Psoas muscle (tissue), 8 donors: ENCODE results near the gene SBF2. TPM values are rescaled to one million over a fixed set of nuclear protein-coding genes. Genes with fewer than 3 reads are reported as not detected.
A peak's percentile ranks its signal among the peaks of the same experiment; 100 is the strongest.

Experiments used
- ATAC-seq, 4 donors: fragments of 200-7000 bp; cut with Tn5 transposase; one replicate each; pipeline ENCODE4 v1.9.1; 2020; ENCODE audit warnings: moderate library complexity in 3 of 4, mild to moderate bottlenecking in 2 of 4
- DNase-seq, 2 donors: peaks; one replicate each; pipeline ENCODE4 v3.0.0-alpha.2; 2020
- H3K27ac ChIP-seq: fragments of 200-600 bp; one replicate; pipeline ENCODE4 v1.8.0; 2022
- H3K27me3 ChIP-seq, 3 donors: fragments of 200-600 bp in 1 of 3; one replicate each; pipeline versions ENCODE4 v1.6.1 to v1.8.0; 2013 to 2022; ENCODE audit warnings: low read length in 2 of 3, mild to moderate bottlenecking in 2 of 3, moderate library complexity in 1 of 3; ENCODE audit not compliant: insufficient read depth in 3 of 3
- H3K36me3 ChIP-seq, 2 donors: fragments of 200-600 bp in 1 of 2; one replicate each; pipeline versions ENCODE4 v1.6.1 to v1.8.0; 2013 to 2022; ENCODE audit warnings: low read depth in 1 of 2, mild to moderate bottlenecking in 1 of 2, moderate library complexity in 1 of 2; ENCODE audit not compliant: insufficient read depth in 1 of 2
- H3K4me1 ChIP-seq: fragments of 200-600 bp; one replicate; pipeline ENCODE4 v1.8.0; 2022
- H3K4me3 ChIP-seq: fragments of 200-600 bp; one replicate; pipeline ENCODE4 v1.8.0; 2022; ENCODE audit warnings: mild to moderate bottlenecking
- H3K9me3 ChIP-seq: fragments of 200-600 bp; one replicate; pipeline ENCODE4 v1.8.0; 2022
- CTCF ChIP-seq: fragments of 200-600 bp; IDR thresholded peaks from one replicate; pipeline ENCODE4 v1.8.0; 2022; ENCODE audit warnings: antibody characterized with exemption
- WGBS, 3 donors: extraction: QIAGEN DNeasy Blood & Tissue Kit; methylation state at CpG; one replicate each; pipeline versions ENCODE4 v1.1.6 to v1.1.7; 2013; 5-methylcytosine and 5-hydroxymethylcytosine counted together
- intact Hi-C, 2 donors: fragments of 100-400 bp; cut with DNase I; formaldehyde crosslinking; loops; one replicate each; pipeline versions ENCODE4 v1.11.0 to v1.14.2; 2022
- polyA plus RNA-seq, 3 donors: library from polyadenylated mRNA; stranded (reverse); fragments of 200-250 nt; gene quantifications; one replicate each; pipeline ENCODE4 v1.2.3, GENCODE V29; 2013
- total RNA-seq, 4 donors: library from RNA; stranded (reverse); fragmentation: NEBNext Ultra II Directional in 2 of 4; extraction: Animal tissue kit (Norgen Biotek cat#: 25700) in 2 of 4; gene quantifications; one replicate each; pipeline versions ENCODE4 v1.2.1 to v1.2.4, GENCODE V29; 2021 to 2023
- donor health status: healthy with polysubstance abuse.
- donor health status: DM: no; HTN: no; CAD: no; lungs with moderate emphysema.
- donor health status: Bipolar disorder and iron deficiency.
- donor health status: healthy.
- donor health status: DM: yes; HTN: yes; CAD: no.
- donor health status: DM: no; HTN: no; CAD: no.
- donor health status: DM: no; HTN: no; CAD: no.
- donor health status: DM: yes; HTN: yes; CAD: no.

Gene SBF2
- total and polyA plus RNA-seq, 7 donors, result 3.3 to 12.6 (median 10.6) TPM

- ATAC-seq, result peak; percentile 56 to 81 (median 58)
- TF ChIP-seq CTCF, result peak; percentile 60
- intact Hi-C loops, result loop anchor here (2.0 to 10.0 kb wide), 5 partner anchors 116 to 564 kb away; no protein-coding TSS in a partner anchor
- WGBS, 3 donors, result 21 to 29% (median 25%) methylated on average over 8 of the region's 8 CpGs
- Histone ChIP-seq H3K4me1 (peaks cover 22% of the 10 kb centered on the region), H3K4me3 (no peak overlapping the region), H3K36me3 (no peaks in the 10 kb centered on the region), H3K27ac (peak overlapping the region; percentile 56), H3K27me3 (no peaks in the 10 kb centered on the region), H3K9me3 (no peaks in the 10 kb centered on the region)
- peak; percentile 53 to 70 for DNase-seq
Observed at GRCh38 chr11:10322830-10323792, 29.1 kb upstream of the SBF2 start.

- Histone ChIP-seq H3K4me1 (peaks cover 27% of the 10 kb centered on the region), H3K4me3 (no peak overlapping the region), H3K9me3 (no peaks in the 10 kb centered on the region), H3K27ac (peak overlapping the region; percentile 56), H3K36me3 (no peaks in the 10 kb centered on the region), H3K27me3 (no peaks in the 10 kb centered on the region)
- WGBS, 3 donors, result 44 to 91% (median 72%) methylated on average over 2 of the region's 2 CpGs
- DNase-seq (no peak), ATAC-seq (no peak)
- intact Hi-C loops, result loop anchor here (2.0 to 10.0 kb wide), 5 partner anchors 115 to 564 kb away; no protein-coding TSS in a partner anchor
- TF ChIP-seq CTCF, result no peak
Observed at GRCh38 chr11:10322401-10322800, 28.4 kb upstream of the SBF2 start.

GRCh38 chr11:10320736-10321465 is 26.9 kb upstream of the SBF2 start:
- Histone ChIP-seq H3K4me3 (no peak overlapping the region), H3K36me3 (no peaks in the 10 kb centered on the region), H3K27me3 (no peaks in the 10 kb centered on the region), H3K27ac (no peak overlapping the region), H3K4me1 (peaks cover 33% of the 10 kb centered on the region), H3K9me3 (no peaks in the 10 kb centered on the region)
- 80 to 90% (median 87%) methylated on average over 4 of the region's 4 CpGs for WGBS, 3 donors
- no peak for TF ChIP-seq CTCF
- no peak for DNase-seq
- intact Hi-C loops, result loop anchor here (5.0 to 10.0 kb wide), 4 partner anchors 114 to 459 kb away; no protein-coding TSS in a partner anchor
- no peak for ATAC-seq

GRCh38 chr11:10319702-10320558 is 25.9 kb upstream of the SBF2 start:
- no peak overlapping the region for H3K27ac ChIP-seq
- ATAC-seq (no peak), DNase-seq (no peak)
- H3K4me1 ChIP-seq, result peaks cover 27% of the 10 kb centered on the region
- intact Hi-C loops, result loop anchor here (5.0 to 10.0 kb wide), 5 partner anchors 45 to 458 kb away; no protein-coding TSS in a partner anchor
- no peak overlapping the region for H3K4me3 ChIP-seq
- WGBS, 3 donors, result 63 to 74% (median 69%) methylated on average over 6 of the region's 6 CpGs
- TF ChIP-seq CTCF, result no peak
- no peaks in the 10 kb centered on the region for H3K27me3 ChIP-seq
- no peaks in the 10 kb centered on the region for H3K9me3 ChIP-seq
- no peaks in the 10 kb centered on the region for H3K36me3 ChIP-seq
